Endothelial cell of umbilical vein (primary cell): ENCODE measurements around the gene SORL1. TPM values are rescaled to one million over a fixed set of nuclear protein-coding genes. Genes with fewer than 3 reads are reported as not detected.

Experiments used
- BruUV-seq: library from RNA; stranded (reverse); fragments of 400-500 nt; replicated peaks from 2 replicates; lab custom pipeline; 2021; lab: Mats Ljungman, UMichigan
- CTCF ChIA-PET: fragments of 300-600, 350-600 bp; sonication (Branson Sonifier 250); formaldehyde crosslinking; loops from one replicate; lab custom pipeline; 2021; ENCODE audit warnings: antibody characterized with exemption, inconsistent platforms; lab: Charles Lee
- POLR2A ChIA-PET: fragments of 300-600, 350-600 bp; sonication (Branson Sonifier 250); formaldehyde crosslinking; loops from one replicate; lab custom pipeline; 2021; ENCODE audit warnings: antibody characterized with exemption, inconsistent platforms; lab: Charles Lee
- DNase-seq: peaks from one replicate; pipeline ENCODE4 v3.0.0-alpha.2; 2011; ENCODE audit warnings: low read depth, low spot score
- FAIRE-seq: peaks from 2 replicates; lab custom pipeline; 2011; peaks lifted over from hg19 to GRCh38; lab: Jason Lieb, UNC
- H2AFZ ChIP-seq: 2 replicates; pipeline ENCODE4 v1.6.0; 2012; ENCODE audit warnings: low read depth, low read length, control low read depth, inconsistent platforms
- H3K27ac ChIP-seq: 2 replicates; pipeline ENCODE4 v1.5.1; 2011; ENCODE audit warnings: low read depth, mild to moderate bottlenecking, control low read depth, low read length, moderate library complexity; ENCODE audit not compliant: insufficient read depth
- H3K27me3 ChIP-seq, 2 experiments: 2 replicates each; pipeline versions ENCODE4 v1.6.0 to v1.6.1; 2011; ENCODE audit warnings: low read length in 2 of 2, mixed read lengths in 1 of 2; ENCODE audit not compliant: control insufficient read depth in 2 of 2, insufficient read depth in 2 of 2
- H3K36me3 ChIP-seq, 2 experiments: 2 replicates in 1 of 2; 3 replicates in 1 of 2; pipeline ENCODE4 v1.5.1; 2011; ENCODE audit warnings: low read length in 2 of 2, mild to moderate bottlenecking in 1 of 2, moderate library complexity in 1 of 2; ENCODE audit not compliant: control insufficient read depth in 2 of 2, insufficient read depth in 2 of 2; ENCODE audit errors: extremely low read depth in 1 of 2
- H3K4me1 ChIP-seq: 3 replicates; pipeline ENCODE4 v1.5.1; 2011; ENCODE audit warnings: mild to moderate bottlenecking, low read length; ENCODE audit not compliant: control insufficient read depth, insufficient read depth; ENCODE audit errors: extremely low read depth
- H3K4me2 ChIP-seq: 2 replicates; pipeline ENCODE4 v1.6.1; 2011; ENCODE audit warnings: low read length, control low read depth, mixed read lengths; ENCODE audit not compliant: insufficient read depth
- H3K4me3 ChIP-seq, 3 experiments: fragments of 200-600 bp in 1 of 3; sonication (generic), shearing (Covaris generic) in 1 of 3; replicated peaks in 1 of 3; 2 replicates each; pipeline ENCODE4 v1.5.1; 2011 to 2016; ENCODE audit warnings: control low read depth in 3 of 3, low read length in 3 of 3, mild to moderate bottlenecking in 2 of 3, inconsistent platforms in 1 of 3, low read depth in 1 of 3, moderate library complexity in 1 of 3; ENCODE audit not compliant: insufficient read depth in 1 of 3
- H3K79me2 ChIP-seq: 2 replicates; pipeline ENCODE4 v1.6.0; 2012; ENCODE audit warnings: low read length, inconsistent platforms; ENCODE audit not compliant: control insufficient read depth, insufficient read depth
- H3K9ac ChIP-seq: replicated peaks from 2 replicates; pipeline ENCODE3; 2011; ENCODE audit warnings: low read length, control low read depth; ENCODE audit not compliant: insufficient read depth; ENCODE audit errors: extremely low read depth
- H3K9me1 ChIP-seq: replicated peaks from 3 replicates; pipeline ENCODE4 v1.6.0; 2011; ENCODE audit warnings: mild to moderate bottlenecking, low read length; ENCODE audit not compliant: control insufficient read depth, insufficient read depth; ENCODE audit errors: extremely low read depth
- H3K9me3 ChIP-seq: replicated peaks from 2 replicates; pipeline ENCODE4 v1.5.1; 2012; ENCODE audit warnings: low read length, inconsistent platforms; ENCODE audit not compliant: control insufficient read depth, insufficient read depth
- H4K20me1 ChIP-seq: replicated peaks from 2 replicates; pipeline ENCODE3; 2011; ENCODE audit warnings: mild to moderate bottlenecking, low read length; ENCODE audit not compliant: control insufficient read depth, insufficient read depth; ENCODE audit errors: extremely low read depth
- FOS ChIP-seq: IDR thresholded peaks from 2 replicates; pipeline ENCODE4 v1.6.1; 2011; ENCODE audit warnings: mild to moderate bottlenecking, low read length, moderate library complexity, borderline replicate concordance; ENCODE audit not compliant: insufficient read depth
- GATA2 ChIP-seq: IDR thresholded peaks from 2 replicates; pipeline ENCODE4 v1.7.0; 2011; ENCODE audit warnings: low read depth, mild to moderate bottlenecking, moderate library complexity, mixed read lengths, low read length; ENCODE audit not compliant: insufficient read length, insufficient read depth
- JUN ChIP-seq: IDR thresholded peaks from 2 replicates; pipeline ENCODE4 v1.6.1; 2011; ENCODE audit warnings: borderline replicate concordance, low read depth; ENCODE audit not compliant: insufficient read length, insufficient read depth
- MYC ChIP-seq: IDR thresholded peaks from one replicate; pipeline ENCODE4 v1.6.1; 2011; ENCODE audit warnings: mild to moderate bottlenecking, low read depth, low read length
- POLR2A ChIP-seq: IDR thresholded peaks from 2 replicates; pipeline ENCODE4 v1.6.1; 2012; ENCODE audit warnings: low read depth, mild to moderate bottlenecking, control low read depth, low read length
- dilution Hi-C: fragments of 300-500 bp; cut with MboI; formaldehyde crosslinking; loops from one replicate; pipeline ENCODE4 v1.15.0; 2019; ENCODE audit warnings: low sequenced_read_pairs; ENCODE audit not compliant: extremely low pct_ligation_motif_present
- intact Hi-C: fragments of 100-400 bp; cut with micrococcal nuclease; formaldehyde crosslinking; loops from one replicate; pipeline ENCODE4 v1.10.0; 2022
- polyA plus RNA-seq, 4 experiments: library from polyadenylated mRNA; depleted of rRNA in 3 of 4; stranded (reverse) in 3 of 4; unstranded in 1 of 4; fragments of >200 nt; gene quantifications; 2 replicates each; pipeline versions ENCODE4 v1.2.1 to v1.2.3, GENCODE V29; 2011 to 2012; ENCODE audit warnings: missing spikeins in 1 of 4
- total RNA-seq: library from RNA; stranded (reverse); gene quantifications from 2 replicates; pipeline ENCODE4 v1.2.3, GENCODE V29; 2021
- TF ChIP-seq, protein P1 (sequence below), 2 donors: IDR thresholded peaks; 1 replicate in 1 of 2; 2 replicates in 1 of 2; pipeline ENCODE4 v1.5.1; 2011; ENCODE audit warnings: low read length in 2 of 2, mild to moderate bottlenecking in 2 of 2, moderate library complexity in 2 of 2, control low read depth in 1 of 2, inconsistent platforms in 1 of 2, low read depth in 1 of 2; ENCODE audit not compliant: insufficient read depth in 1 of 2; ENCODE audit errors: extremely low read depth in 1 of 2
- TF ChIP-seq, protein P2 (sequence below): IDR thresholded peaks from 2 replicates; pipeline ENCODE4 v1.6.1; 2011; ENCODE audit not compliant: insufficient read depth, insufficient read length

SORL1 gene
- total and polyA plus RNA-seq, 2 donors (not counting 3 experiments of a cell fraction or from before 2014, with no cell fraction given), result 0.17 to 0.31 TPM

DNA sequence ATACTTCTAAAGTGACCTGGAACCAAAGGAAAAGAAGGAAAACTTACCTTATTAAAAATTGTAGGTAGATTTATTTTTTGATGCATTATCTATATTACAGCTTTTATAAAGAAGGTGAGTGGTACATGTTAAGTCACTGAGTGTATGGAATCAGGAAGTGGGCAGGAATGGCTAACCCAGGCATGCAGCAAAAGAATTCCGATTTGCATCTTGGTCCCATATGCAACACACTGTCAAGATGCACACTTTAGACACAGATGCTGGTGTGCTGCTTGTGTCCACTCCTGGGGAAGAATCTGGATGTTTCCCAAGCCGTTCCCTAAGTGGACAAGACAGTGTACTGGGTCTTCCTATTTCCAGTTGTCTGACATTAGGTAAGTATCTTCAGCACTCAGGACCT is 100.5 kb downstream of the SORL1 start:
- FAIRE-seq, result no peak
- TF ChIP-seq POLR2A, result no peak
- TF ChIP-seq FOS, result no peak
- TF ChIP-seq, protein P1, sequence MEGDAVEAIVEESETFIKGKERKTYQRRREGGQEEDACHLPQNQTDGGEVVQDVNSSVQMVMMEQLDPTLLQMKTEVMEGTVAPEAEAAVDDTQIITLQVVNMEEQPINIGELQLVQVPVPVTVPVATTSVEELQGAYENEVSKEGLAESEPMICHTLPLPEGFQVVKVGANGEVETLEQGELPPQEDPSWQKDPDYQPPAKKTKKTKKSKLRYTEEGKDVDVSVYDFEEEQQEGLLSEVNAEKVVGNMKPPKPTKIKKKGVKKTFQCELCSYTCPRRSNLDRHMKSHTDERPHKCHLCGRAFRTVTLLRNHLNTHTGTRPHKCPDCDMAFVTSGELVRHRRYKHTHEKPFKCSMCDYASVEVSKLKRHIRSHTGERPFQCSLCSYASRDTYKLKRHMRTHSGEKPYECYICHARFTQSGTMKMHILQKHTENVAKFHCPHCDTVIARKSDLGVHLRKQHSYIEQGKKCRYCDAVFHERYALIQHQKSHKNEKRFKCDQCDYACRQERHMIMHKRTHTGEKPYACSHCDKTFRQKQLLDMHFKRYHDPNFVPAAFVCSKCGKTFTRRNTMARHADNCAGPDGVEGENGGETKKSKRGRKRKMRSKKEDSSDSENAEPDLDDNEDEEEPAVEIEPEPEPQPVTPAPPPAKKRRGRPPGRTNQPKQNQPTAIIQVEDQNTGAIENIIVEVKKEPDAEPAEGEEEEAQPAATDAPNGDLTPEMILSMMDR (IDR thresholded peaks at IDR 0.05; ENCODE audit: extremely low read depth in 1 of 2, insufficient read depth in 1 of 2, low read depth in 1 of 2, low read length in 2 of 2), result no peak
- TF ChIP-seq GATA2, result no peak
- TF ChIP-seq, protein P2, sequence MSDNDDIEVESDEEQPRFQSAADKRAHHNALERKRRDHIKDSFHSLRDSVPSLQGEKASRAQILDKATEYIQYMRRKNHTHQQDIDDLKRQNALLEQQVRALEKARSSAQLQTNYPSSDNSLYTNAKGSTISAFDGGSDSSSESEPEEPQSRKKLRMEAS, result no peak
- TF ChIP-seq JUN, result no peak
- TF ChIP-seq MYC, result no peak
- CTCF ChIA-PET, result no interaction called here
- Histone ChIP-seq H2AFZ (no peak overlapping the region), H3K9me3 (no peaks in the 10 kb centered on the region), H3K4me3 (no peak overlapping the region), H4K20me1 (no peaks in the 10 kb centered on the region), H3K9me1 (no peaks in the 10 kb centered on the region), H3K36me3 (no peaks in the 10 kb centered on the region), H3K4me2 (no peak overlapping the region), H3K27me3 (no peaks in the 10 kb centered on the region), H3K79me2 (no peaks in the 10 kb centered on the region), H3K9ac (no peak overlapping the region), H3K4me1 (no peaks in the 10 kb centered on the region), H3K27ac (no peak overlapping the region)
- intact Hi-C loops, result no loop called here
- POLR2A ChIA-PET, result no interaction called here
- dilution Hi-C loops, result no loop called here
- DNase-seq, result no peak
- BruUV-seq, result no TSS peak
